ENCODE results near the gene UGT2B7. TPM values are rescaled to one million over a fixed set of nuclear protein-coding genes. Genes with fewer than 3 reads are reported as not detected.

The UGT2B7 gene
- total and polyA plus RNA-seq, 9 donors = 0.12 to 2.6 (median 0.31) TPM

DNA sequence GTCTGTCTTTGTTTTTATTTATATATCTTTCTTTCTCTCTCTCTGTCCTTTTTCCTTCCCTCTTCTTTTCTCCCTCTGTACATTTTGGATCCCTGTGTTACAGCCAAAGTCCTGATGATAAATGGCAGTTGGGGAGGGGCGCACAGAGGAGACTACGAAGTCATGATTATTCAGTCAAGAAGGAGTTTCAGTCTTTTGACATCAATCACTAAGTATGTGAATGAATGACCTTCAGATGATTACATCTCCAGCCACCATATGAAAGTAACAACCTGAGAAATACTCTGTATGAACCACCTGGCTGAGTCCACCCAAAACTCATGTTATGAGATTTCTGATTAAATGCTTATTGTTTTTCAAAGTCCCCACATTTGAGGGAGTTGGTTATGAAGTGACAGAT, 45.0 kb downstream of the UGT2B7 start:
- DNase-seq = no peak
- no peaks in the 10 kb centered on the region for H3K9me3 ChIP-seq (replicated peaks; ENCODE audit: control insufficient read depth, low read depth, low read length)
- WGBS (ENCODE audit: insufficient coverage) = no CpG with 5 or more reads among the region's 2 CpGs
- no peaks in the 10 kb centered on the region for H3K4me1 ChIP-seq (ENCODE audit: control insufficient read depth, insufficient read depth, low read length)
- no peak overlapping the region for H3K27ac ChIP-seq (ENCODE audit: low read length)
- no peak overlapping the region for H3K4me3 ChIP-seq (ENCODE audit: low read length)
- no peaks in the 10 kb centered on the region for H3K27me3 ChIP-seq (ENCODE audit: control insufficient read depth, insufficient read depth, low read length)
- H3K36me3 ChIP-seq (ENCODE audit: control insufficient read depth, insufficient read depth, low read length) = no peaks in the 10 kb centered on the region

DNA sequence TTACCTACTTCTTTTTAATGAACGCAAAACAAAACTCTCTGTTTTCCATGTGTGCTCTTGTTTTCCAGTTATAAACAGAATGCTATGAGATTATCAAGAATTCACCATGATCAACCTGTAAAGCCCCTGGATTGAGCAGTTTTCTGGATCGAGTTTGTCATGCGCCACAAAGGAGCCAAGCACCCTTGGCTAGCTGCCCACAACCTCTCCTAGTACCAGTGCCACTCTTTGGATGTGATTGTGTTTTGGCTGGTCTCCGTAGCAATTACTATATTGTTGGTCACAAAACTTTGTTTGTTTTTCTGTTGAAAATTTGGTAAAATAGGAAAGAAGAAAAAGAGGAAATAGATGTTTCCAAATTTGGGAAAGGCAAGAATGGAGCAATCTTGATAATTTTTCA, 51.1 kb downstream of the UGT2B7 start:
- no peaks in the 10 kb centered on the region for H3K27me3 ChIP-seq (ENCODE audit: control insufficient read depth, insufficient read depth, low read length)
- no CpG with 5 or more reads among the region's 4 CpGs for WGBS (ENCODE audit: insufficient coverage)
- H3K4me3 ChIP-seq (ENCODE audit: low read length) = no peak overlapping the region
- H3K36me3 ChIP-seq (ENCODE audit: control insufficient read depth, insufficient read depth, low read length) = no peaks in the 10 kb centered on the region
- no peak overlapping the region for H3K27ac ChIP-seq (ENCODE audit: low read length)
- H3K4me1 ChIP-seq (ENCODE audit: control insufficient read depth, insufficient read depth, low read length) = no peaks in the 10 kb centered on the region
- DNase-seq = no peak
- H3K9me3 ChIP-seq (replicated peaks; ENCODE audit: control insufficient read depth, low read depth, low read length) = no peaks in the 10 kb centered on the region

DNA sequence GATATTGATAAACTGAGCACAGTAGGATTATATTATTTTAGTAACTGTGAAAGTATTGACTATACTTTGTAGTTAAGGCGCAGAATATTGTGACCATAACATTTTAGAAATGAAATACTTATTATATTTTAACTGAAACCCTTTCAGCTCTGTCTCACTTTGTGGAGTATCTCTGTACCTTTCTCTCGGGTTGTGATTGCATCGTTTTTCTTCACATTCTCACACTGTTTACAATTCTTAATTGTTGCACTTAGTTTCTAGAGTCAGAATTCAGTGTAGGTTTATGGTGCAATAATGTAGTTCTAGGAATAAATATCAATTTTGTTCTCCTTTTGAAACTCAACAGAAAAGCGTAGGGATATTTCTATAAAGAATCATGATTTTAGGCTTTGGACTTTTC, 57.7 kb downstream of the UGT2B7 start:
- H3K9me3 ChIP-seq (replicated peaks; ENCODE audit: control insufficient read depth, low read depth, low read length) = no peaks in the 10 kb centered on the region
- WGBS (ENCODE audit: insufficient coverage) = no CpG with 5 or more reads among the region's 4 CpGs
- no peak for DNase-seq
- no peak overlapping the region for H3K27ac ChIP-seq (ENCODE audit: low read length)
- no peak overlapping the region for H3K4me3 ChIP-seq (ENCODE audit: low read length)
- no peaks in the 10 kb centered on the region for H3K36me3 ChIP-seq (ENCODE audit: control insufficient read depth, insufficient read depth, low read length)
- H3K4me1 ChIP-seq (ENCODE audit: control insufficient read depth, insufficient read depth, low read length) = no peaks in the 10 kb centered on the region
- no peaks in the 10 kb centered on the region for H3K27me3 ChIP-seq (ENCODE audit: control insufficient read depth, insufficient read depth, low read length)

DNA sequence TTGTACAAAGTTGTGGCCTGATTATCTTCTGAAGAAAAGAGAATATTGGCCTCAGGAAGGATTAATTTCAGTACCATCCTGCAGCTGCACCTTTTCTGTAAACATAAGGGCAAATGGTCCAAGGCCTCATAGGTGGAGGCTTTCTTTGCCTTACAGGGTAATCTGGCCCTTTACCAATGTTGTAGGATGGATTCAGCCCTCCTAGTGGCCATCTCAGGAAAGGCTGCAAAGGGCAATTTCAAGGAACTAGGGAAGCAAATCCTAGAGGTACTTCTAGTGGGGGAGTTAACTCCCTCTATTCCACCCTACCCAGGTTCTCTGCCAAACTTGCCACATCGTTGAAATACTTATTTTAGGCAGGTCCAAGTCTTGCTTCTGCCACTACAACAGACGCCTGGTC, 60.6 kb downstream of the UGT2B7 start:
- no peak for DNase-seq
- Histone ChIP-seq H3K27me3 (ENCODE audit: control insufficient read depth, insufficient read depth, low read length) (no peaks in the 10 kb centered on the region), H3K36me3 (ENCODE audit: control insufficient read depth, insufficient read depth, low read length) (no peaks in the 10 kb centered on the region), H3K9me3 (replicated peaks; ENCODE audit: control insufficient read depth, low read depth, low read length) (no peaks in the 10 kb centered on the region), H3K4me3 (ENCODE audit: low read length) (no peak overlapping the region), H3K4me1 (ENCODE audit: control insufficient read depth, insufficient read depth, low read length) (no peaks in the 10 kb centered on the region), H3K27ac (ENCODE audit: low read length) (no peak overlapping the region)
- WGBS (ENCODE audit: insufficient coverage) = 87% methylated on average over 2 of the region's 2 CpGs

Other genes with a start within 250 kb of the UGT2B7 start
- not detected for gene UGT2A3, start 144.7 kb upstream of the UGT2B7 start, total RNA-seq
- 10 to 100 TPM in 1 of 8 donors, 1 to 10 TPM in 1, under 1 TPM in 3, not detected in 3; 0.07 to 19.6 (median 0.12) TPM for gene UGT2A3, start 144.7 kb upstream of the UGT2B7 start, polyA plus RNA-seq (ENCODE audit: insufficient read depth in 1 of 8, insufficient read length in 8 of 8, low replicate concordance in 1 of 8)
- gene UGT2B11, start 118.3 kb downstream of the UGT2B7 start, total RNA-seq = 0.13 TPM
- under 1 TPM in 2 of 8 donors, not detected in 6; 0.16 to 0.22 TPM for gene UGT2B11, start 118.3 kb downstream of the UGT2B7 start, polyA plus RNA-seq (ENCODE audit: insufficient read depth in 1 of 8, insufficient read length in 8 of 8, low replicate concordance in 1 of 8)
- gene UGT2B28, start 184.0 kb downstream of the UGT2B7 start, total RNA-seq = not detected
- not detected for gene UGT2B28, start 184.0 kb downstream of the UGT2B7 start, polyA plus RNA-seq (ENCODE audit: insufficient read depth in 1 of 8, insufficient read length in 8 of 8, low replicate concordance in 1 of 8)